GM21576 (cell line): Measurements from ENCODE around the gene XRN1.

Source experiments
- ATAC-seq: cut with Tn5 transposase; IDR thresholded peaks from one replicate; pipeline ENCODE4 v1.9.1; 2021; ENCODE audit warnings: mild to moderate bottlenecking, moderate library complexity; ENCODE audit not compliant: unreplicated experiment

XRN1 gene

DNA sequence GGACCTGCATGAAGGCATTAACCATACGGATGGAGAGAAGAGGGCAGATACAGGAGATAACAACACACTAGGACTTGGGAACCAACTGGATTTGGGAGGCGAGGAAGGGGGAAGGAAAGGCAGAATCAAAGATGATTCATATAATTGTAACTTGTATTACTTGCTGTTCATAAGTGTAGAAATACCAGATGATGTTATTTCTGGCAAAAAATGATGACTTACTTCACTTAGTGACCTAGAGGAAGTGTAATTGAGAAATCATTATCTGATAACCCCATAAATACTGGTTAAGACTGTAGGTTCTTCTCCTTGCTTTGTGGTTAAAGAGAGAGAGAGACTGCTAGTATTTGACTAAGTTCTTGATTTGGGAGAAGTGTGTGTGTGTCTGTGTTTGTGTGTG, 172.0 kb downstream of the XRN1 start:
- ATAC-seq: no peak

GRCh38 chr3:142274908-142275307, 172.9 kb downstream of the XRN1 start:
- ATAC-seq: no peak

- no peak for ATAC-seq
Observed at GRCh38 chr3:142273501-142273900, 174.3 kb downstream of the XRN1 start.

DNA sequence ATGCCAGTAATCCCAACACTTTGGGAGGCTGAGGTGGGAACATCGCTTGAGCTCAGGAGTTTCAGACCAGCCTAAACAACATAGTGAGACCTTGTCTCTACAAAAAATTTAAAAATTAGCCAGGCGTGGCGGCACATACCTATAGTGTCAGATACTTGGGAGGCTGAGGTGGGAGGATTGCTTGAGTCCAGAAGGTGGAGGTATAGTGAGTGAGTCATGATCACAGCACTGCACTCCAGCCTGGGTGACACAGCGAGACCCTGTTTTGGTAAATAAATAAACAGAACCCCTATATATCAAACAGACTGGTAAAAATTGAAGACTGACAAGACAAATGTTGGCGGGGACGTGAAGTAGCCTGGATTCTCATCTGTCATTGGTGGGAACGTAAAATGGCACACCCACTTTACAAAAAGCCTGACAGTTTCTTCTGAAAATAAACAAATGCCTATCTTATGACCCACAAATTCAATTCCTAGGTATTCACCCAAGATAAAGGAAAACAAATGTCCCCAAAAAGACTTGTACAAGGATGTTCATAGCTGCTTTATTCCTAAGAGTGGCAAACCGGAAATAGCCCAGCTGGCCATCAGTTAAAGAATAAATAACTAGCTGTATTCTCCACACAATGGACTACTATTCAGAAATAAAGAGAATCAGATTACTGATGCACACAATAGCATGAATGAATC, 175.5 kb downstream of the XRN1 start:
- ATAC-seq: no peak

DNA sequence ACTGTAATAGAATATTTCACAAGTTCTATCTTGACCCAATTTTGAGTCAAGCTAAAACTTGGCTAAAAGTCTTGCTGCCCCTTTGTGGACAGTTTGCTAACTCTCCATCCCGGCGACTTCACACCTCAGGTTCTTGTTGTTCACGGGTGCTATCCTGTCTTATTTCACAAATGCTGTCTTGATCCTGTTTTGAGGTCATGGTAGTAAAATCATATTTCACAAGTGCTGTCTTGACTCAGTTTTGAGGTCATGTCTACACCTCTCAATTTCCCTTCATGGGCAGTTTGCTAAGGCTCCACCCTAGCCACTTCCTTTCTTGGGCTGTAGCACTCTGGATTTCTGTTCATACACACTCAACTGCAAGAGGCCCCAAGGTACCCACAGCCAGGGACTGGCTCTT, 177.4 kb downstream of the XRN1 start:
- no peak for ATAC-seq

- no peak for ATAC-seq
Observed at GRCh38 chr3:142269767-142270166, 178.1 kb downstream of the XRN1 start.

- ATAC-seq: no peak
Observed at GRCh38 chr3:142268426-142268825, 179.4 kb downstream of the XRN1 start.

GRCh38 chr3:142267269-142267668, 180.6 kb downstream of the XRN1 start:
- ATAC-seq: no peak

GRCh38 chr3:142263112-142263511, 184.7 kb downstream of the XRN1 start:
- ATAC-seq: no peak

DNA sequence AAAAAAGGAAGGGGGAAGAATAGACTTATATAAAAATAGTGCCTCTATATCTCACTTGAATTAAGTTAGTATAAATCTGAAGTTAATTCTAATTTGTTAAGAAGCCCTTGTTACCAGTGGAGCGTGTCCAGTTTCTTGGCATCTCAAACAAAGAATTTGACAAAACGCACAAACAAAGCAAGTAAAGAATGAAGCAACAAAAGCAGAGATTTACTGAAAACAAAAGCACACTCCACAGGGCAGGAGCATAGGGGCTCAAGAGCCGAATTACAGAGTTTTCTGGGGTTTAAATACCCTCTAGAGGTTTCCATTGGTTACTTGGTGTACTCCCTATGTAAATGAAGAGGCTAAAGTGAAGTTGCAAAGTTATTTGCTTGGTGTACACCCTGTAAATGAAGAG, 188.5 kb downstream of the XRN1 start:
- no peak for ATAC-seq

DNA sequence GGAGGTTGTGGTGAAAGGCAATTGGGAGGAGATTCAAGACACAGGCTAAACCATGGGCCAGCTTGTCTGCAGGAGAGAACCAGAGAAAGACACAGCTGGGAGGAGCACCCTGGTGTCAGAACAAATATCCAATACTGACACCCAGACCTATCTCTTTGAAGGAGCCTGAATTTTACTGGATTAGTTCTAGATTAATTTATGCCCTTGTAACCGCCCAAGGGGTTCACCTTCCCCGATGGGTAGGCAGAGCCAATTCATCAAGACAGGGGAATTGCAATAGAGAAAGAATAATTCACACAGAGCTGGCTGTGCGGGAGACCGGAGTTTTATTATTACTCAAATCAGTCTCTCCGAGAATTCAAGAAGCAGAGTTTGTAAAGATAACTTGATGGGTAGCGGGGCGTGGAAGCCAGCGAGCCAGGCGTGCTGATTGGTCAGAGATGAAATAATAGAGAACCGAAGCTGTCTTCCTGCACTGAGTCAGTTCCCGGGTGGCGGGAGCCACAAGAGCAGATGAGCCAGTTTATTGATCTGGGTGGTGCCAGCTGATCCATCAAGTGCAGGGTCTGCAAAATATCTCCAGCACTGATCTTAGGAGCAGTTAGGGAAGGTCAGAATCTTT, 191.0 kb downstream of the XRN1 start:
- ATAC-seq: no peak
